Measurements from ENCODE around the gene RPS6KB2. TPM values are rescaled to one million over a fixed set of nuclear protein-coding genes. Genes with fewer than 3 reads are reported as not detected.
A peak's percentile ranks its signal among the peaks of the same experiment; 100 is the strongest.

Gene RPS6KB2
- total RNA-seq, 1 experiment from 2014 or later, result 54.1 TPM

GRCh38 chr11:67482275-67482826 lies 54.1 kb downstream of the RPS6KB2 start:
- DNase-seq (ENCODE audit: low read depth, low spot score), result no peak
- Histone ChIP-seq H3K36me3 (ENCODE audit: control insufficient read depth in 1 of 2, insufficient read depth in 2 of 2, low read length in 2 of 2) (no peaks in the 10 kb centered on the region), H3K4me1 (ENCODE audit: control insufficient read depth in 1 of 2, insufficient read depth in 2 of 2, low read length in 2 of 2) (peaks cover 7 to 28% of the 10 kb centered on the region in 2 experiments; a peak in 3 of 4 replicates), H3K9ac (ENCODE audit: low read length) (peak overlapping the region; percentile 56), H3K9me2 (ENCODE audit: insufficient read depth) (no peaks in the 10 kb centered on the region), H4K20me1 (ENCODE audit: insufficient read depth) (no peaks in the 10 kb centered on the region), H3K9me3 (ENCODE audit: control insufficient read depth in 1 of 2, insufficient read depth in 1 of 2, low read depth in 1 of 2, low read length in 2 of 2) (no peaks in the 10 kb centered on the region), H3K4me2 (ENCODE audit: low read length) (peak overlapping the region; percentile 83), H3K27me3 (ENCODE audit: insufficient read depth, low read length) (no peaks in the 10 kb centered on the region), H3K27ac (ENCODE audit: low read depth, low read length) (peak overlapping the region; percentile 46; the same call in 1 of the 2 replicates), H3K4me3 (replicated peaks in 1 of 2; ENCODE audit: low read depth in 1 of 2, low read length in 2 of 2) (peak overlapping the region; percentile 51 to 61), H2AFZ (ENCODE audit: low read depth, low read length, poor library complexity, severe bottlenecking) (peak overlapping the region; percentile 95), H3K79me2 (ENCODE audit: insufficient read depth, low read length) (peaks cover 7% of the 10 kb centered on the region; the same call in 1 of the 2 replicates)
- TSS peak; percentile 84 for BruUV-seq (replicated peaks)
- ChIA-PET RAD21 (ENCODE audit: low non-redundant PET in 1 of 2, low total read pairs in 2 of 2, uncharacterized antibody in 2 of 2, unreplicated experiment in 2 of 2) (interaction anchor here in 1 of 2 experiments (1.1 kb wide), 1 partner anchor 81 kb away, joined by 4 read pairs; the partner anchor contains the start of gene PPP1CA), POLR2A (interaction anchor here (0.7 to 1.0 kb wide), 2 partner anchors 13 to 81 kb away, joined by 3 to 9 read pairs; partner anchors contain the start of genes PPP1CA and TMEM134), CTCF (interaction anchor here (1.0 kb wide), 1 partner anchor 81 kb away, joined by 4 read pairs; the partner anchor contains the start of gene PPP1CA)
- TF ChIP-seq EZH2 (IDR thresholded peaks at IDR 0.05), result no peak
- TF ChIP-seq POLR2A (IDR thresholded peaks at IDR 0.05; ENCODE audit: borderline replicate concordance, extremely low read depth, insufficient read depth, insufficient read length), result no peak
- no peak for TF ChIP-seq EGR1 (IDR thresholded peaks at IDR 0.05; ENCODE audit: low read depth)
- no peak for TF ChIP-seq CBX3 (IDR thresholded peaks at IDR 0.05; ENCODE audit: low read depth)
- TF ChIP-seq ATF3 (IDR thresholded peaks at IDR 0.05), result no peak
- TF ChIP-seq MAX (IDR thresholded peaks at IDR 0.05), result no peak
- no peak for TF ChIP-seq SIN3A (IDR thresholded peaks at IDR 0.05; ENCODE audit: low read depth)
- intact Hi-C loops (cut with micrococcal nuclease), result no loop called here
- peak; percentile 8 for ATAC-seq
